SH-SY5Y (cell line): ENCODE results near the gene IGFBP2.

Experiments
- GATA2 ChIP-seq: IDR thresholded peaks from 2 replicates; pipeline ENCODE4 v1.6.1; 2011; ENCODE audit warnings: mild to moderate bottlenecking, low read depth, low read length
- GATA3 ChIP-seq: IDR thresholded peaks from 2 replicates; pipeline ENCODE4 v1.6.1; 2011; ENCODE audit warnings: low read depth, mild to moderate bottlenecking, low read length, moderate library complexity

DNA sequence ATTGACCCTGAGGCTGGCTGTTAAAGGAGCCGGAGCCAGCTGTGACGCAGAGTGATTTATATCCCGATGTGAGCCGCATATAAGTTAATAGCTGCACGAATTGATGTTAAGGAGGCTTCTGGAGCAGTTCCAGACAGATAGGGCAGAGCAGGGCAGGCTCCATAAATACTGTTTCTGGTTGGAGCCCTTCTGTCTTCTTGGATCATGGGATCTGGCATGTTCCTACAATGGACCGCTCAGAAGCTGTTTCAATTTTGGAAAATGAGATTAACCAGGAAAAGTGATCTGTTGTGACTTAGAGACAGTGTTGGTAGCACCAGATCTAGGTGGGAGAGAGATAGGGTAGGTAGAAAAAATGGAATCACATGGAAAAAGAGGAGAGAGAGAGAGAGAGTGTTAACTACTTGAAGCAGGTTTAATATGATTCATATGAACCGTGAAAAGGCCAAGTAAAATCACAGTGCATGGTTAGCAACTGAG lies 66.9 kb downstream of the IGFBP2 start:
- no peak for TF ChIP-seq GATA3
- TF ChIP-seq GATA2: peak; percentile 79
